Gastroesophageal sphincter (tissue), 3 donors: ENCODE measurements around the gene SMURF1.

ENCODE experiments used
- CTCF ChIP-seq, 4 experiments: fragments of 200-600 bp in 2 of 4; fragments of 450-650 bp in 2 of 4; sonication (generic) in 1 of 4; IDR thresholded peaks; one replicate each; pipeline ENCODE4 v1.5.1; 2017 to 2019; ENCODE audit warnings: antibody characterized with exemption in 4 of 4, mild to moderate bottlenecking in 2 of 4, moderate library complexity in 2 of 4
- EP300 ChIP-seq: sonication (generic); formaldehyde crosslinking; IDR thresholded peaks from one replicate; pipeline ENCODE4 v1.6.1; 2017; ENCODE audit warnings: antibody characterized with exemption, mild to moderate bottlenecking
- POLR2A ChIP-seq, 2 donors: fragments of 450-650 bp; IDR thresholded peaks; one replicate each; pipeline ENCODE4 v1.6.1; 2017; ENCODE audit warnings: antibody characterized with exemption in 2 of 2, mild to moderate bottlenecking in 2 of 2, moderate library complexity in 1 of 2

DNA sequence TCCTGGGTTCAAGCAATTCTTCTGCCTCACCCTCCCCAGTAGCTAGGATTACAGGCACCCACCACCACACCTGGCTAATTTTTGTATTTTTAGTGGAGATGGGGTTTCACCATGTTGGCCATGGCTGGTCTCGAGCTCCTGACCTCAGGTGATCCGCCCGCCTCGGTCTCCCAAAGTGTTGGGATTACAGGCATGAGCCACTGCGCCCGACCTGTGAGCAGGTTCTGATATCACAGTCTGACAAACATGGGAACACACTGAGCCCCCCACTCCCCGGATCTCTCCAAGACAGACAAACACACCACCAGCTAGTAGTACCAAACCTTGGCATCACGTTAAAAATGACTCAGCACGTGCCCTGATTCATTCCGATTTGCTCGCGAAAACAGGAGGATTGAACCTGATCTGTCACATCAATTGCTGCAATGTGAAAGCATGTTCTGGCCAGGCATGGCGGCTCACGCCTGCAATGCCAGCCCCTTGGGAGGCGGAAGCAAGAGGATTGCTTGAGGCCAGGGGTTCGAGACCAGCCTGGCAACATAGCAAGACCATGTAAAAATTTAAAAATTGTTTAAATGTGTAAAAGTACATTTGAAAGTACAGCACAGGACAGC, 106.5 kb downstream of the SMURF1 start:
- TF ChIP-seq CTCF (IDR thresholded peaks at IDR 0.05) (no peak), POLR2A (IDR thresholded peaks at IDR 0.05) (no peak), EP300 (no peak)
